HG02852 (cell line): Measurements from ENCODE around the gene CFAP65.

Experiments
- ATAC-seq: cut with Tn5 transposase; IDR thresholded peaks from one replicate; pipeline ENCODE4 v1.9.1; 2021; ENCODE audit warnings: mild to moderate bottlenecking, moderate library complexity; ENCODE audit not compliant: unreplicated experiment

Gene CFAP65

DNA sequence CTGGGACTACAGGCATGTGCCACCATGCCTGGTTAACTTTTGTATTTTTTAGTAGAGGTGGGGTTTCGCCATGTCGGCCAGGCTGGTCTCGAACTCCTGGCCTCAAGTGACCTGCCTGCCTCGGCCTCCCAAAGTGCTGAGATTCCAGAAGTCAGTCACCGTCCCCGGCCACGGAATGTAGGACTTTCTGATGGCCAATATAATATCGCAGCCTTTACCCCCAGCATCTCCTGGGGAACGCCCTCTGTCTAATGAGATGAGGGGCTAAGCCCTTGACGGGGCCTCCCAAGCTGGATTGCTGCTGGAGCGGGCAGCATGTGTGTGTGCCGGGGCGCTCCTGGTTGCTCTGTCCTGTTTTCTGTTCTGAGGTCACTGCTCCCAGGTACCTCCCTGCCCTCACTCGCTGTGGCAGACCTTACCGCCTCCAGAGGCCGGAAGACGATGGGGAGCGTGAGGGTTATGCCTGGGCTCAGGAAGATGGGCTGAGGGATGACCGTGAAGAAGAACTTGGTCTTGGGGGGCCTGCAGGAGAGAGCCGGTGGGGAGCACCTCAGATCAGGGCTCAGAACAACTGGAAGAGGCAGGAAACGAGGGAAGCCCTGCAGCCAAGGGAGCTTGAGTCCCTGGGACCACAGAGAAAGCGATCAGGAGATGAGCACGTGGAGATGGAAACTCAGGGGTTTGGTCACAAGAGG is 9.1 kb downstream of the CFAP65 start:
- ATAC-seq = no peak

DNA sequence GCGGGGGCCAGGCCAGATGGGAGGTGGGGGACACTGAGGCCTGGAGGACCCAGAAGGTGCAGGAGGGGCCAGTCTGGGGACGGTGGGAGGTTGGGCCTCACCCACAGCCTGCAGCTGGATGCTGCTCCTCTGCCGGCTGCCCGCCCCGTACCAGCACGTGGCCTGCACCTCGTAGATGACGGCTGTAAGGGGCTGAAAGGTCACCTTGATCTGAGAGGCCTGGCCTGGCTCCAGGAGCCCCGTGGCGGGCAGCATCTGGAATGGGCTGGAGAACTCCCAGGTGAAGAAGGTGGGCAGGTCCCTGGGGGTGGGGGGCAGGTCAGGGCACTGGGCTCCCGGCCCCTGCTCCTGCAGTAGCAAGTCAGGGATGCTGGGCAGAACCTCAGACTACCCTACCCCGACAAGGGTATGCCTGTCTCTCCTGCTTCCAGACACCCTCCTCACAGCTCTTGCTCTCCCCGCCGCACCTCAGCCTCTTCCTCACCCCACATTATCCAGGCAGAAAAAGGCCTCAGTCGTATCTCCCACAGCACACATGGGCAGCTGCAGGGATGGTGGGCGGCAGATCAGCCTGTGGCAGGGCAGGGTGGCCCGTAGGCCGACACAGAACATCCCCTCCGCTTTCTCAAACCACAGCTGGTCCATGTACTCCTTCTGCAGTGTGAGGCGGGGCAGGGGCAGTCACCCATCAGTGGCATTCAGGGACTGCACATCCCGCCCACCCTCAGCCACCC is 10.1 kb downstream of the CFAP65 start:
- no peak for ATAC-seq

DNA sequence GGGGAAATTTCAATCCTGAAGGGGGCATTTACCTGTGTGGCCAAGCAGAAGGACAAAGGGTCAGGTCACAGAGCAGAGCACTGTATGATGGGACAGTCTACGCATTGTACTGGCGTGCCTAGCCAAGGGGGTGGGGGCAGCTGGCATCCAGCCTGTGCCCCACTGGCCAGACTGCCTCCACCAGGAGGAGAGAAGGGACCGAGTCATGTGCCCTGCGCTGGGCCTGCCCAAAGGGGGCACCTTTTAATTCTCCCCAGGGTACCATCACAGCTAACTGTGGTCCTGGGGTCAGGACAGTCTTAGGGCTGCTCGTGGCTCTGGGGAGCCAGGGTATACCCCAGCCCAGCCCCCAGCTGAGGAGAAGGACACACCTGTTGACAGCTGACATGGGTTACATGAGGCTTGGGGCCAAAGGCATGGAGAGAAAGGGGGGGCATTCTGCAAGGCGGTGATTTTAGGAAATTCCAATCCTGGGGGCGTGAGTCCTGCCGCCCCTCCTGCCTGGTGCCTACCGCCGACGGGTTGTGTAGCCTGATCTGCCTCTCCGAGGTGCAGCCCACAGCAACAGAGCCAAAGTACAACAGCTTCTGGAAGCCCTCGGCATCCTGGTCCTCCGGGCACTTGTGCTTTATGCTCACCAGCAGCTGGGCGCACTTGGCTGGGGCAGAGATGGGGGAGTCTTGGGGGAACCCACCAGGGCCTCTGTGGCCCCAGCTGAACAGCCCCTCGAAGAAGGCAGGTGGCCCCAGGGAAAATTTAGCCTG is 11.0 kb downstream of the CFAP65 start:
- ATAC-seq = no peak

- ATAC-seq = peak; percentile 81
Observed at GRCh38 chr2:219029829-219030165, 11.5 kb downstream of the CFAP65 start.

DNA sequence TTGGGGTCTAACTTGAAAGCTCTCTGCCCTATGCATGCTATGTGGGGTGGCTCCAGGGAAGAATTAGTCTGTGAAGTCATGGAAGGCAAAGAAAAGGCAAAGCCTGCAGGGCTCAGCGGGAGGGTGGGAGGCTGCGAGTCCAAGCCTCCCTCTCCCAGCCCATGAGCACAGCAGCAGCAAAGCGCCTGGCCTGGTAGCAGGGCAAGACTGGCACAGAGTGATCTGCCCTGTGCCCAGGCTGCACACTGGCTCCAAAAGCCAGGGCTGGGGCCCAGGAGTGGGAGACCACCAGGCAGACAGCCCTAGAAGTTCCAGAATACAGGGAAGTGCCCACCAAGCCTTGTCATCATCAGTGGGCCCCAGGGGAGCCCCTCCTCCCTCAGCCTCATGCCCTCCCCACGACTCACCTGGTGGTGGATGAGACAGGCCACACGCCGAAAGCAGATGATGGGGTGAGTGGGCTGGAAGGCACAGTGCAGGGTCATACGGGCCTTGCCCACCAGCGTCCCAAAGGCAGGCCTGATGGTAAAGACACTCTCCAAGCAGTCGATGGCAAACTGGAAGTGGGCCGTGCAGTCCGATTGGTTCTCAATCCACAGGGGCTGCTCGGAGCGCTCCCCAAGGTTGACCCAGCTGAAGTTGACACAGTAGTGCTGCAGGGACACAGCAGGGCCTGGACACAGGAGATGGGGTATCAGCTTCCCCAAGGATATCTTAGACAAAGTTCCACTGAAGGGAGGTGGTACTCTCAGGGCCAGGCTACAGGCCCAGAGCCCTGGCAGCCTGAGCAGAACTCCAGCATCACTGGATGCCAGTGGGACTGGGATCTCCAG is 12.1 kb downstream of the CFAP65 start:
- no peak for ATAC-seq

GRCh38 chr2:219028141-219028540 is 13.2 kb downstream of the CFAP65 start:
- no peak for ATAC-seq

DNA sequence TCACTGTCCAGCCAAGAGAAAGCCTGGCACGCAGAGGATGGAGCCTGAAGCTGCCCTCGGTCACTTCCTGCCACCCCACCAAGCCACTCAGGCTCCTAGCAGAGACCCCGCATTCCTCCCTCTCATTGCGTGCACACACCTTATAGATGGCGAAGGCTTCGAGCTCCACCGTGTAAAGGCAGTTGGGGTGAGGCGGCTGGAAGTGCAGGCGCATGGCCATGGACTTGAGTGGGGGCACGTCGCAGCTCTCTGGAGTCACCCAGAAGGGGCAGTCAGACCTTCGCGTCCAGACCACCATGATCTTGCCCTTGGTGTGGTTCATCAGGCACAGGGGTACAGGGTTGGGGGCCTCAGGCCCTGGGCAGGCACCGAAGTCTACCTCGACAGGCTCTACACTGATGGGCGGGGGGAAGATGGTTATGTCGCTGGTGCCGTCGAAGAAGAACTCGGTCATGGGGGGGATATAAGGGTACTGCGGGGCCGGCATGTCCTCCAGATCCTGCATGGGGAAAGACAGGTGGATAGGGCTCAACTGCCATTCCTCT is 13.7 kb downstream of the CFAP65 start:
- no peak for ATAC-seq

DNA sequence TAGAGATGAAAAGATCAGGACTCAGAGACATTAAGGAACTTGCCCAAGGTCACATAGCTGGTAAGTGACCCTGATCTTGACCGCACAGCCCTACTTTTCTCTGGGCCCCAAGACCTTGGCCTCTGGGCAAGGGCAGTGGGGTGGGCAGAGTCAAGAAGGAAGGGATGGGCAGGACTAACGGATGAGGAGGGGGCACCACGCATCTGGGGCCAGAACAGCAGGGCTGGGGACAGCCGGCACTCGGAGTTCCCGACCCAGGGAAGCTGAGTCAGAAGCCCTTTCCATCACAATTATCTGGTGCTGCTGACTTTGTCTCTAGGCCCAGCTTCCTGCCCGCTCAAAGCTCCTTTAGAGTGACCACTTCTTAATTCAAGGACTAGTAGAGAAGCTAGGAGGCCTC is 14.4 kb downstream of the CFAP65 start:
- no peak for ATAC-seq

DNA sequence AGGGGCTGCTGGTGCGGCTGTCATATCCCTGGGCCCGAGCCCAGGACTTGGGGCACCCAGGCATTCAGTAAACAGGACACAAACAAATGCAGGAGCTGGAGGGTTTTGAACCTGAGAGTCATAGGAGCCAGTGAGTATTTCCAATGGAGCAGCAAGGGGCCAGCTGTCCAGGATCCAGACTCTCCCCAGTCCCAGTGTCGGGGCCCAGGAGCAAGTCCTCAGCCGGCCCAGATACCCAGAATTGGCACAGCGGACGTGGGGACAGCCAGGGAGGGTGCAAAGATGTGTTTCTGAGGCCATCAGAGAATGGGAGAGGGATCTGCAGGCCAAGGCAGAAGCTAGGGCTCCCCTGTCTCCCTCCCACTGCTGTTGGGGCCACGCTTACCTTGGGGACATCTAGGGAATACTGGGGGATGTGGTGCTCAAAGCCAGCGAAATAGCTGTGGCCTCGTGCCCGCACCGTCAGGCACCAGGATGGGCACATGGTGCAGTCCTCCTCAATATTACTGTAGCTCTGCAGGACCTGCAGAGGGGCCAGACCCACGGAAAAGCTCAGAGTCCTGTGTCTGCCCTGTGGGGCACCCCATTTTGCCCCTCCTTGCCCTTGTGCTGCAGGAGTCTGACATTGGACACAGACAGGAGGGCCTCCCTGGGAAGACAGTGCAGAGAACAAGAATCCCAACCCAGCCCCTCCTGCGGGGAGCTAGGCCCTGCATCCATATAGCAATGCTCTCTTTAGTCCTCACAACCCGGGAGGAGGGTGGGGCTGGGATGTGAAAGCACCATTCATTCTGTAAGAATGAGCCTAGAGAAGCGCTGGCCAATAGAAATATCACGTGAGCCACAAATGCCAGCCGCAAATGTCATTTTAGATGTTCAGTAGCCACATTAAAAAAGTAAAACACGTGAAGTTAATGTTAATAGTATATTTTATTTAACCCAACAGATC is 15.4 kb downstream of the CFAP65 start:
- no peak for ATAC-seq

GRCh38 chr2:219024059-219024458 is 17.3 kb downstream of the CFAP65 start:
- no peak for ATAC-seq

GRCh38 chr2:219023045-219023605 is 18.2 kb downstream of the CFAP65 start:
- no peak for ATAC-seq

- no peak for ATAC-seq
Observed at GRCh38 chr2:219022616-219023015, 18.7 kb downstream of the CFAP65 start.

DNA sequence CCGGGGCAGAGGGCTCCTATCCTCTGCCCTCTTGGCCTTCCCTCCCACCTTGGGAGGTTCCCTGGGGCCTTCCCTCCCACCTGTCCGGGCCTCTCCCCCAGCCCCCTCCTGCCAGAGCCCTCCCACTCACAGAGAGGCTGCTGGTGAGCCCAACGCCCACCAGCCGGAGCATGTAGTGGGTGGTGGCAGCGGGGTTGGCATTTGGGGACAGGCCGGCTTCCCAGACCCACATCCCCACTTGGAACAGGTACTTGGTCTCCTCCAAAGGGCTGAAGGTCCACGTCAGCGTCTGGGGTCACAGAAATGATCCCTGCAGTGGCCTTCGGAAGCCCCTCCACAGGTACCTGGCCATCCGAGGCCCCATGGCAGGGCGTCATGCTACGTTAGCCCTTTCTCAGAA is 19.3 kb downstream of the CFAP65 start:
- ATAC-seq = no peak

DNA sequence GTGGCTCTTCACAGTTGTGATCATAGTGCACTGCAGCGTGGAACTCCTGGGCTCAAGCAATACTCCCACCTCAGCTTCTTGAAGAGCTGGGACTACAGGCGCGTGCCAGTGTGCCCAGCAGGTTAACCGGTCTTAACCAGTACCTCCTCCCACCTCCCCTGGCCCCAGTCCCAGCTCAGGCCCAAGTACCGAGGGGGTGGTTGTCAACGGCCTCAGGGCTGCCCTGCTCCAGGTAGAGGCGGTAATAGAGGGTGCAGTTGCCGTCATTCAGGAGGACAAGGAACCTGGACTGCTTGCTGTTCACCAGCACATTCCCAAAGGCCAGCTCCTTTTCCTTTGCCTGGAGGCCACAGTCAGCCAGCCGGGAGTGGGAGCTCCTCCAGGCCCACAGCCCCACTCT is 19.7 kb downstream of the CFAP65 start:
- ATAC-seq = no peak

DNA sequence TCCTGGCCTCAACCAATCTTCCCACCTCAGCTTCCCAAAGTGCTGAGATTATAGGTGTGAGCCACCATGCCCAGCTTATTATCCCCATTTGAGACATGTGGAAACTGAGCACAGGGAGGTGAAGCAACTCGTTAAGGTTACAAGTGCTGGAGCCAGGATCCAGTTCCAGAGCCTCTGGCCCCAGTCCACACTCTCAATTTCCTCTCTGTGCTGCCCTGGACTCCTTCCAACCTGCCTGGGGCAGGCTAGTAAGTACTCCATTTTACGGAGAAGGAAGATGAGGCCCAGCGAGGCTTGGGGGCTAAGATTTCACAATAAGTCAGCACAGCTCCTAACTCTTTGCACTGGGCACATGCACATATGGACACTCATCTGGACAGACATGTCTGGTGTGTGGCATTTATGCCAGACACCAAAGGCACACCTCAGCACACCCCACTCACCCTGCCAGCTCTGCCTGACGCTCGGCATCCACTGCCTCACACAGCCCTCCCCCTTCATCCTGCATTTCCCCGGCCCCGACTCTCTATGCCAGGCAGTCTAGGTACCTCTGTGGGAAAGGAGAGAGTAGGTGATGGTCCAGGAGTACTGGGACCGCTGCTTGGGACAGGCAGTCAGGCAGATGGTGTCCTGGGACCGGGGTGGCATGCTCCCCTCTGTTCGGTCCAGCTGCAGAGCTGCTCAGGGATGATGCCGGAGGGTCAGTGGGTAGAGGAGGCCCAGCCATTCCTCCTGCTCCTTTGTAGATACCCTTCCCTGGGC is 20.5 kb downstream of the CFAP65 start:
- no peak for ATAC-seq

DNA sequence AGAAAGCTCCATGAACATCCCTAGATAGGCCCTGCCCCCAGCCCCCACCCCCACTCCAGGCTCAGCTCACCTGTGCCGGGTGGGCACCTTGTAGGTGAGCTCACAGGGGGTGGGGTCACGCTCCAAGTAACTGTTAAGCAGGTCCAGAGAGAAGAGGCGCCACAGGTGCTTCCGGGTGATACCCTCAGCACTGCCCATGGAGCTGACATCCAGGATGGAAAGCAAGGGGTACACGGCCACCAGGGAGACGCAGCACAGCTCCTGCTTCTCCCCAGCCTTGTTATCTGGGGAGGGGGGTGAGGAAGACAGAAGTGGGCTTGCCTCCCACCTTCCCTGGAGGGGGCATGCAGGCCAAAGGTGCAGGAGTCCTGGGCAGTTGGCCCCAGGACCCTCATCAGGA is 21.9 kb downstream of the CFAP65 start:
- ATAC-seq = no peak

DNA sequence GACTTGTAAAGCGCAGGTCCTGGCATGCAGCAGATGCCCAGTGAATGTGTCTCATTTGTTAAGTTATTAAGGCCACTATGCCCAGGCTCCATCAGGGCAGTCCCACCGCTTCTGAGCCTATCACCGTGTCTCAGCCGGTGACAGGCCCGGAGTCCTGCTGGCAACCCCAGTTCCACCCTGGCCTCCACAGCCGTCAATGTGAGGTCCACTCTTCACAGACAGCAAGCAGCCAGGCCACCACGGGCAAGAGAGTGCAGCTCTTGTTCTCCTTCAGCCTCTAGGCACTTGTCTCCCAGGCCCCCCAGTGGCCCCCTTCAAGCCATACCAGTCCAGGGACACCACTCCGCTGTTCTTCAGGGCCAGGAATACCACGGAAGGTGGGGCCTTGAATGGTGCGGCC is 22.6 kb downstream of the CFAP65 start:
- ATAC-seq = no peak

DNA sequence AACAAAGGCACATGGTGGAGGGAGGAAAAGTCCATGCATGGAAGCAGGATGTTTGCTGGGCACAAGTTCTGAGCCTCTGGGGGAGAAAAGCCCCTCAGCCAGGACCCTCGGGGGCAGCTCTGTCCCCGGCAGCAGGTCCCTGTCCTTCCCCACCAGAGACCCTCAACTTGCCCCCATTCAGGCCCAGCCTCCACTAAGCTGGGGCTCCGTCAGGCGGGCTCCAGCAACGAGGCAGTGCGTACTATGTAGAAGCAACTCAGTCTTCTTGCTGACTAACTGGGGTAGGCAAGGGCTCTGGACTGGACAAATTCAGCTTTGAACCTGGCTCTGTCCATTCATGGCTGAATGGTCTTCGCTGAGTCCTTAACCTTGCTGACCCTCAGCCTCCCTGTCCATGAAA is 23.0 kb downstream of the CFAP65 start:
- no peak for ATAC-seq
